Panc1 (cell line): Measurements from ENCODE around the gene CRADD. TPM values are rescaled to one million over a fixed set of nuclear protein-coding genes. Genes with fewer than 3 reads are reported as not detected.

ENCODE experiments used
- ATAC-seq: fragments of 200-7000 bp; cut with Tn5 transposase; 2 replicates; pipeline ENCODE4 v1.9.1; 2020; ENCODE audit warnings: mild to moderate bottlenecking, moderate library complexity
- BruUV-seq: library from RNA; stranded (reverse); fragments of 400-500 nt; replicated peaks from 2 replicates; lab custom pipeline; 2021; lab: Mats Ljungman, UMichigan
- CTCF ChIA-PET: fragments of 300-600 bp; sonication (Branson Sonifier 250); formaldehyde crosslinking; loops from one replicate; lab custom pipeline; 2022; ENCODE audit warnings: antibody characterized with exemption; lab: Charles Lee
- POLR2A ChIA-PET: fragments of 300-600 bp; sonication (Branson Sonifier 250); formaldehyde crosslinking; loops from one replicate; lab custom pipeline; 2022; ENCODE audit warnings: antibody characterized with exemption; lab: Charles Lee
- DNase-seq: peaks from one replicate; pipeline ENCODE4 v3.0.0-alpha.2; 2010; ENCODE audit warnings: low read depth, low spot score
- H3K27ac ChIP-seq: 2 replicates; pipeline ENCODE4 v1.5.1; 2011; ENCODE audit warnings: mild to moderate bottlenecking, low read length, inconsistent platforms
- H3K27me3 ChIP-seq: fragments of 200-500 bp; sonication (Bioruptor generic); 2 replicates; pipeline ENCODE4 v1.6.0; 2014; ENCODE audit warnings: low read length, inconsistent platforms; ENCODE audit not compliant: control insufficient read depth, insufficient read depth
- H3K36me3 ChIP-seq: fragments of 200-500 bp; sonication (Bioruptor generic); 2 replicates; pipeline ENCODE4 v1.5.1; 2014; ENCODE audit warnings: inconsistent platforms, mild to moderate bottlenecking, low read length, moderate library complexity; ENCODE audit not compliant: control insufficient read depth, insufficient read depth
- H3K4me1 ChIP-seq: 2 replicates; pipeline ENCODE4 v1.5.1; 2011; ENCODE audit warnings: inconsistent platforms, mild to moderate bottlenecking, low read length, moderate library complexity; ENCODE audit not compliant: control insufficient read depth, insufficient read depth
- H3K4me3 ChIP-seq, 2 experiments: 2 replicates each; pipeline ENCODE4 v1.5.1; 2011 to 2012; ENCODE audit warnings: low read depth in 2 of 2, low read length in 2 of 2, mild to moderate bottlenecking in 2 of 2, inconsistent platforms in 1 of 2, moderate library complexity in 1 of 2
- H3K9me3 ChIP-seq: fragments of 200-500 bp; sonication (Bioruptor generic); 2 replicates; pipeline ENCODE4 v1.5.1; 2014; ENCODE audit warnings: low read depth, mild to moderate bottlenecking, inconsistent platforms, low read length, moderate library complexity; ENCODE audit not compliant: control insufficient read depth, insufficient read depth
- CTCF ChIP-seq: fragments of 450-650 bp; IDR thresholded peaks from 2 replicates; pipeline ENCODE4 v1.5.1; 2017; ENCODE audit warnings: mild to moderate bottlenecking
- POLR2AphosphoS5 ChIP-seq: IDR thresholded peaks from 2 replicates; pipeline ENCODE4 v1.6.1; 2012; ENCODE audit warnings: mild to moderate bottlenecking, low read depth, low read length, moderate library complexity
- REST ChIP-seq, 2 experiments: IDR thresholded peaks; 2 replicates each; pipeline ENCODE4 v1.6.1; 2011 to 2012; ENCODE audit warnings: low read depth in 2 of 2, control low read depth in 1 of 2, low read length in 1 of 2, mild to moderate bottlenecking in 1 of 2, moderate library complexity in 1 of 2; ENCODE audit not compliant: insufficient read depth in 1 of 2
- SIN3A ChIP-seq: IDR thresholded peaks from 2 replicates; pipeline ENCODE4 v1.6.1; 2012; ENCODE audit warnings: low read depth, mild to moderate bottlenecking, low read length, moderate library complexity, borderline replicate concordance; ENCODE audit not compliant: insufficient read depth
- TCF7L2 ChIP-seq: IDR thresholded peaks from 2 replicates; pipeline ENCODE4 v1.6.1; 2011; ENCODE audit warnings: mild to moderate bottlenecking, low read depth, low read length, inconsistent platforms
- in situ Hi-C: cut with HindIII; loops from 2 replicates; pipeline ENCODE4 v1.10.0; 2016; ENCODE audit warnings: low sequenced_read_pairs, low pct_unique_long_range_greater_than_20kb
- intact Hi-C: fragments of 100-400 bp; cut with micrococcal nuclease; formaldehyde crosslinking; loops from one replicate; pipeline ENCODE4 v1.10.0; 2022; ENCODE audit not compliant: unreplicated experiment
- total RNA-seq: library from RNA; stranded (reverse); gene quantifications from one replicate; pipeline ENCODE4 v1.2.1, GENCODE V29; 2021; ENCODE audit not compliant: unreplicated experiment

Gene CRADD
- total RNA-seq, 1 experiment from 2014 or later = 7.0 TPM

- TF ChIP-seq POLR2AphosphoS5 = no peak
- TF ChIP-seq REST (IDR thresholded peaks at IDR 0.05; ENCODE audit: insufficient read depth in 1 of 2, low read depth in 2 of 2, low read length in 1 of 2) = no peak
- no peak for TF ChIP-seq TCF7L2
- TF ChIP-seq CTCF = no peak
- no peak for TF ChIP-seq SIN3A
Measured at GRCh38 chr12:93795352-93795751, 118.2 kb downstream of the CRADD start.

GRCh38 chr12:93796729-93797128 lies 119.6 kb downstream of the CRADD start:
- CTCF ChIA-PET = no interaction called here
- no peak for ATAC-seq
- TF ChIP-seq TCF7L2 = no peak
- no peak for TF ChIP-seq SIN3A
- no peak for TF ChIP-seq POLR2AphosphoS5
- no peak for TF ChIP-seq REST (IDR thresholded peaks at IDR 0.05; ENCODE audit: insufficient read depth in 1 of 2, low read depth in 2 of 2, low read length in 1 of 2)
- no peak for TF ChIP-seq CTCF
- intact Hi-C loops (no loop called here), in situ Hi-C loops (no loop called here)
- no peak for DNase-seq
- Histone ChIP-seq H3K27me3 (no peaks in the 10 kb centered on the region), H3K4me1 (no peaks in the 10 kb centered on the region), H3K9me3 (no peaks in the 10 kb centered on the region), H3K27ac (no peak overlapping the region), H3K4me3 (no peak overlapping the region), H3K36me3 (no peaks in the 10 kb centered on the region)
- POLR2A ChIA-PET = no interaction called here
- BruUV-seq = no TSS peak

More at GRCh38 chr12:93795352-93795751, 118.2 kb downstream of the CRADD start:
- DNase-seq (no peak), ATAC-seq (no peak)
- no peaks in the 10 kb centered on the region for H3K4me1 ChIP-seq
- POLR2A ChIA-PET = no interaction called here
- no peaks in the 10 kb centered on the region for H3K9me3 ChIP-seq
- intact Hi-C loops = no loop called here
- in situ Hi-C loops = no loop called here
- H3K27ac ChIP-seq = no peak overlapping the region
- BruUV-seq = no TSS peak
- no peak overlapping the region for H3K4me3 ChIP-seq
- CTCF ChIA-PET = no interaction called here
- H3K36me3 ChIP-seq = no peaks in the 10 kb centered on the region
- H3K27me3 ChIP-seq = no peaks in the 10 kb centered on the region
